H1 (cell line): ENCODE results near the gene SLIT3.

Experiments
- ASH2L ChIP-seq: fragments of 200-600, 300-600 bp; sonication (generic); IDR thresholded peaks from one replicate; pipeline ENCODE4 v1.7.1; 2017; ENCODE audit warnings: low read length
- CTCF ChIP-seq, 3 experiments: IDR thresholded peaks; 1 replicate in 2 of 3; 2 replicates in 1 of 3; pipeline versions ENCODE4 v1.5.1 to v1.6.1; 2011; ENCODE audit warnings: low read length in 3 of 3, mild to moderate bottlenecking in 3 of 3, inconsistent platforms in 2 of 3, low read depth in 1 of 3, moderate library complexity in 1 of 3; ENCODE audit not compliant: insufficient read depth in 1 of 3; ENCODE audit errors: control extremely low read depth in 1 of 3
- KDM1A ChIP-seq: fragments of 200-600, 300-600 bp; sonication (generic); IDR thresholded peaks from 2 replicates; pipeline ENCODE4 v1.7.1; 2016; ENCODE audit warnings: mild to moderate bottlenecking, low read length, borderline replicate concordance
- KDM4A ChIP-seq: IDR thresholded peaks from one replicate; pipeline ENCODE4 v1.7.1; 2012; ENCODE audit warnings: low read depth, mild to moderate bottlenecking, moderate library complexity, low read length, inconsistent platforms; ENCODE audit not compliant: severe bottlenecking

GRCh38 chr5:169041180-169041579 is 259.8 kb downstream of the SLIT3 start:
- TF ChIP-seq ASH2L = no peak
- TF ChIP-seq KDM1A = no peak
- TF ChIP-seq CTCF (IDR thresholded peaks at IDR 0.05; ENCODE audit: control extremely low read depth in 1 of 3, insufficient read depth in 1 of 3, low read depth in 1 of 3, low read length in 3 of 3) = no peak
- no peak for TF ChIP-seq KDM4A
